GM23248 (cell line): ENCODE measurements around the gene POLR2J2. TPM values are rescaled to one million over a fixed set of nuclear protein-coding genes. Genes with fewer than 3 reads are reported as not detected.
"Not testable (repeated sequence)": the region's sequence is repeated elsewhere in the genome, so short reads cannot be mapped to it uniquely, and the experiment has no call there.

Source experiments
- DNase-seq: peaks from one replicate; pipeline ENCODE4 v3.0.0-alpha.2; 2015
- H2AFZ ChIP-seq: fragments of 200-600 bp; sonication (generic); 2 replicates; pipeline ENCODE4 v1.6.1; 2016; ENCODE audit warnings: antibody characterized with exemption
- H3F3A ChIP-seq: fragments of 200-600 bp; sonication (generic); 2 replicates; pipeline ENCODE4 v1.6.1; 2016; ENCODE audit warnings: mild to moderate bottlenecking, antibody characterized with exemption, mixed run types; ENCODE audit not compliant: insufficient read depth
- H3K27ac ChIP-seq: fragments of 200-600 bp; sonication (generic); 2 replicates; pipeline ENCODE4 v1.5.1; 2016; ENCODE audit warnings: mild to moderate bottlenecking
- H3K27me3 ChIP-seq: fragments of 200-600 bp; sonication (generic); replicated peaks from 2 replicates; pipeline ENCODE4 v1.6.1; 2016; ENCODE audit warnings: mild to moderate bottlenecking; ENCODE audit not compliant: insufficient read depth
- H3K36me3 ChIP-seq: fragments of 200-600 bp; sonication (generic); 2 replicates; pipeline ENCODE4 v1.6.1; 2016; ENCODE audit warnings: low read depth, mild to moderate bottlenecking
- H3K4me1 ChIP-seq: fragments of 200-600 bp; sonication (generic); 2 replicates; pipeline ENCODE4 v1.6.1; 2016; ENCODE audit warnings: mild to moderate bottlenecking; ENCODE audit not compliant: insufficient read depth
- H3K4me2 ChIP-seq: fragments of 200-600 bp; sonication (generic); one replicate; pipeline ENCODE4 v1.6.1; 2016; ENCODE audit warnings: mild to moderate bottlenecking; ENCODE audit not compliant: unreplicated experiment
- H3K4me3 ChIP-seq: fragments of 200-600 bp; sonication (generic); 2 replicates; pipeline ENCODE4 v1.5.1; 2016; ENCODE audit warnings: mild to moderate bottlenecking
- H3K79me2 ChIP-seq: fragments of 200-600 bp; sonication (generic); 2 replicates; pipeline ENCODE4 v1.6.1; 2016; ENCODE audit warnings: mild to moderate bottlenecking; ENCODE audit not compliant: insufficient read depth
- H3K9ac ChIP-seq: fragments of 200-600 bp; sonication (generic); 2 replicates; pipeline ENCODE4 v1.6.1; 2016; ENCODE audit warnings: mild to moderate bottlenecking
- H3K9me2 ChIP-seq: fragments of 200-600 bp; sonication (generic); 2 replicates; pipeline ENCODE4 v1.6.1; 2016; ENCODE audit warnings: mixed run types, mild to moderate bottlenecking, moderate library complexity; ENCODE audit not compliant: insufficient read depth
- H3K9me3 ChIP-seq: fragments of 200-600 bp; sonication (generic); one replicate; pipeline ENCODE4 v1.6.1; 2017; ENCODE audit warnings: low read depth
- H4K20me1 ChIP-seq: fragments of 200-600 bp; sonication (generic); 2 replicates; pipeline ENCODE4 v1.6.0; 2016; ENCODE audit not compliant: insufficient read depth
- WGBS, 2 experiments: methylation state at CpG; one replicate each; pipeline ENCODE4 v1.1.6; 2015 to 2017; ENCODE audit warnings: low lambda C conversion rate in 2 of 2, low coverage in 1 of 2; ENCODE audit errors: missing lambda C conversion rate in 2 of 2; 5-methylcytosine and 5-hydroxymethylcytosine counted together
- in situ Hi-C: fragments of 300-500 bp; cut with MboI; formaldehyde crosslinking; loops from 2 replicates; pipeline ENCODE4 v1.15.0; 2020
- polyA plus RNA-seq: library from polyadenylated mRNA; unstranded; fragments of >200 nt; fragmentation: Nextera tagmentation; extraction: Ambion mirVana; gene quantifications from 2 replicates; pipeline ENCODE4 v1.2.1, GENCODE V29; 2016
- total RNA-seq: library from RNA; depleted of rRNA; stranded (reverse); fragments of >200 nt; shearing (Covaris generic); gene quantifications from 2 replicates; pipeline ENCODE4 v1.2.3, GENCODE V29; 2014

The POLR2J2 gene
- total and polyA plus RNA-seq, 2 experiments from 2014 or later, result 0.43 to 2.0 TPM

DNA sequence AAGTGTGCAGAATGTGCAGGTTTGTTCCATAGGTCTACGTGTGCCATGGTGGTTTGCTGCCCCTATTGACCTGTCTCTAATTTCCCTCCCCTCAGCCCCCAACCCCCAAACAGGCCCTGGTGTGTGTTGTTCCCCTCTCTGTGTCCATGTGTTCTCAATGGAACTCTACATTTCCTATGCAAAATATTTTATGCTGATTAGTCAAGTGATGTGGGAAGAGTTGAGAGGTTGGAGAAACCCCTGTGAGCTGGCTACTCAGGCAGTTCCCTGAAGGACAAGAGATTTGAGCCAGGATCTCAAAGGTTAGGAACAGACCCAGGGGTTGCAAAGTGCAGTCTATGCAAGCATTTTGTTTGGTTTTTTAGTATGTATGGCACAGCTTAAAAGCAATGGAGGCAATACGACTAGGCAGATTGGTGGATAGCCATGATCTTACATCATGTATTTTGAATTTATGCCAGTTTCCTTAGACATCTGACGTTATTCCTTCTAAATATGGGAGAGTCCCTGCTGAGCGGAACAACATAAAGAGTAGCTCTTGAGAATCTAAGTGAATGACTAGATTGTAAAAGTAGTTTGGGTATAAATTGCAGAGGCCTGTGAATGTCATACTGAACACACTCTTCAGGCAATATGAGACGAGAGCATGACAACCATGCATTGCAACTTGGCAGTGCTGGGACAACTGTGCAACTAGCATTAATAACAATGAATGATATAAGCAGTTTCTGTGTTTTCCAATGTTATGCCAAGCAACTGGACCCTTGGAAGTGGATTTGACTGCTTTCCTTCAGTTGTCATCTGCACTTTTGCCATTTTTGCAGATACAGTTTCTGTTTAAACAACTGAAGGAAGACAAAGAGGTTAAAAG lies 26.4 kb upstream of the POLR2J2 start:
- H3K9ac ChIP-seq, in situ Hi-C loops, H3K79me2 ChIP-seq, DNase-seq, H3F3A ChIP-seq, H3K9me2 ChIP-seq, H2AFZ ChIP-seq, H3K9me3 ChIP-seq, H3K27me3 ChIP-seq, H3K4me2 ChIP-seq, H3K4me1 ChIP-seq, H3K36me3 ChIP-seq, H4K20me1 ChIP-seq, H3K4me3 ChIP-seq, H3K27ac ChIP-seq: not testable (repeated sequence)
- 35 to 39% methylated on average over 5 of the region's 5 CpGs for WGBS, 2 experiments

DNA sequence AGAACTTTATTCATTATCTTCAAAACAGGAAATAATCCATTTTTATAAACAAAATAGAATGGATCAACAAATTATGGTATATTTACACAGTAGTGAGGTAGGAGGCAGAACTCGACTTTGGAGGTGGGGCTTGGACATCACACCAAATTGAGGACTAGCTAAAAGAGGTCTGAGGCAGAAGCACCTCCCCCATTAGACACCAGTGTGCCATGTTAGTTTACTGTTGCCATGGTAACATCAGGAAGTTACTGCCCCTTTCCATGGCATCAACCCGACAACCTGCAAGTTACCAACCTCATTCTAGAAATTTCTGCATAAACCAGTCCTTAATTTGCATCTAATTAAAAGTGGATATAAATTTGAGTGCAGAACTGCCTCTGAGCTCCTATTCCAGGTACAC lies 24.5 kb upstream of the POLR2J2 start:
- H3K36me3 ChIP-seq, H3K4me3 ChIP-seq, H3K9ac ChIP-seq, H4K20me1 ChIP-seq, H3K79me2 ChIP-seq, H3K9me2 ChIP-seq, H3K27ac ChIP-seq, H3K4me2 ChIP-seq, H3F3A ChIP-seq, DNase-seq, in situ Hi-C loops, H2AFZ ChIP-seq, H3K9me3 ChIP-seq, H3K4me1 ChIP-seq: not testable (repeated sequence)
- H3K27me3 ChIP-seq, result peaks cover 13% of the 10 kb centered on the region
- WGBS, 2 experiments, result 13 to 31% methylated on average over 1 of the region's 2 CpGs

DNA sequence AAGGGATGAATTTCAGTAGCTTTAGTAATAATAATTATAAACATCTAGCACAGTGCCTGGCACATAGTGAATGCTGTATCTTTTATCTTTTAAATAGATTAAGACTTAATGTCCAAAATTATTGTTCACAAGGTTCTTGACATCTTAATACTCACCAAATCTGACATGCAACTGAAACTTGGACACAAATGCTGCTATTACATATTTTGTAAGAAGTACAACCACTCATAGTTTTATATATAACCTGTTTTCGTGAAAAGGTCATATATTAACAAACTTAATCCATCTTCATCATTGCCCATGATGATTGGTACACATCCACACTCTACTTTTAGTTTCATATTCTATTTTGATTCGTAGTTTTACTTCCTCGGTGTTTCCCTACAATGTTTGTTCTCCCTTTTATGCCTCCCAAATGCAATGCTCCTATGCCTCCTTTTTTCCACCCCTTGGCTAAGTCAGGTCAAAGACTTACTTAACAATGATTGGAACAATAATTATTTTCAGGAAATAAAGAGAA lies 23.6 kb upstream of the POLR2J2 start:
- H3K36me3 ChIP-seq, H3K9ac ChIP-seq, H3K4me2 ChIP-seq, H3K9me2 ChIP-seq, H4K20me1 ChIP-seq, H3K4me1 ChIP-seq, H3F3A ChIP-seq, H3K4me3 ChIP-seq, H3K27ac ChIP-seq, H3K79me2 ChIP-seq, H2AFZ ChIP-seq, in situ Hi-C loops, DNase-seq, H3K9me3 ChIP-seq: not testable (repeated sequence)
- peaks cover 13% of the 10 kb centered on the region for H3K27me3 ChIP-seq
- WGBS, 2 experiments, result 0 to 60% methylated on average over 1 to 3 of the region's 3 CpGs

DNA sequence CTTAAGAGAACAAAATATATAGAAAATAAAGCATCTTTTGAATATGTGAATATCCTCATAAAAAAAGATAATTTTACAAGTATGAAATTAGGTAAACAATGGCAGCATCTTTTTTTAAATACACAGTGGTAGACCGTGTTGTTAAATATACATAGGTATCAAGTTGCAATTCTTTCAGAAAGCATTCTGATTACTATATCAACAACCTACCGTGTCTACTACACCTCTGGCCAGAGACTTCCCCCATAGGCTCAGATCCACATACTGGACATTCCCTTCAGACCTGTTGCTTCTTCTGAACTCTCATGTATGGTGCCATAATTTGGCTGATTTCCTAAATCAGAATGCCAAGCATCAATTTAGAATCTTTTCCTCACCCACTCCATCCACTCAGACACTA lies 22.5 kb upstream of the POLR2J2 start:
- H3K27me3 ChIP-seq, result peaks cover 10% of the 10 kb centered on the region
- H3K9me3 ChIP-seq, in situ Hi-C loops, DNase-seq, H4K20me1 ChIP-seq, H3K9me2 ChIP-seq, H3K4me2 ChIP-seq, H3K4me1 ChIP-seq, H3K36me3 ChIP-seq, H3K79me2 ChIP-seq, H3K9ac ChIP-seq, H3F3A ChIP-seq, H3K27ac ChIP-seq, H3K4me3 ChIP-seq, H2AFZ ChIP-seq: not testable (repeated sequence)
- 44 to 51% methylated on average over 2 of the region's 2 CpGs for WGBS, 2 experiments

DNA sequence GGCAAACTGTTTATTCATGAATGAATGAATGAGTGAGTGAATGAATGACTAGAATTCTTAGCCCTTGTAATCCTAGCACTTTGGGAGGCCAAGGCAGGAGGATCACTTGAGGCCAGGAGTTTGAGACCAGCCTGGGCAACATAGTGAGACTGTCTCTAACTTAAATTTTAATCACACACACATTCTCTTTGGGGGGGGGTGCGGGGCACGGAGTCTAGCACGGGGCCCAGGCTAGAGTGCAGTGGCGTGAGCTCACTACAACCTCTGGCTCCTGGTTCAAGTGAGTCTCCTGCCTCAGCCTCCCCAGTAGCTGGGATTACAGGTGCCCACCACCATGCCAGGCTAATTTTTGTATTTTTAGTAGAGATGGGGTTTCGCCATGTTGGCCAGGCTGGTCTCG lies 19.1 kb upstream of the POLR2J2 start:
- H3K4me1 ChIP-seq, H3F3A ChIP-seq, H3K4me2 ChIP-seq, H3K27me3 ChIP-seq, H3K9me2 ChIP-seq, H3K27ac ChIP-seq, H3K79me2 ChIP-seq, H3K9ac ChIP-seq, H3K9me3 ChIP-seq, DNase-seq, H4K20me1 ChIP-seq, H2AFZ ChIP-seq, in situ Hi-C loops, H3K36me3 ChIP-seq, H3K4me3 ChIP-seq: not testable (repeated sequence)
- 86 to 100% methylated on average over 1 to 4 of the region's 6 CpGs for WGBS, 2 experiments

DNA sequence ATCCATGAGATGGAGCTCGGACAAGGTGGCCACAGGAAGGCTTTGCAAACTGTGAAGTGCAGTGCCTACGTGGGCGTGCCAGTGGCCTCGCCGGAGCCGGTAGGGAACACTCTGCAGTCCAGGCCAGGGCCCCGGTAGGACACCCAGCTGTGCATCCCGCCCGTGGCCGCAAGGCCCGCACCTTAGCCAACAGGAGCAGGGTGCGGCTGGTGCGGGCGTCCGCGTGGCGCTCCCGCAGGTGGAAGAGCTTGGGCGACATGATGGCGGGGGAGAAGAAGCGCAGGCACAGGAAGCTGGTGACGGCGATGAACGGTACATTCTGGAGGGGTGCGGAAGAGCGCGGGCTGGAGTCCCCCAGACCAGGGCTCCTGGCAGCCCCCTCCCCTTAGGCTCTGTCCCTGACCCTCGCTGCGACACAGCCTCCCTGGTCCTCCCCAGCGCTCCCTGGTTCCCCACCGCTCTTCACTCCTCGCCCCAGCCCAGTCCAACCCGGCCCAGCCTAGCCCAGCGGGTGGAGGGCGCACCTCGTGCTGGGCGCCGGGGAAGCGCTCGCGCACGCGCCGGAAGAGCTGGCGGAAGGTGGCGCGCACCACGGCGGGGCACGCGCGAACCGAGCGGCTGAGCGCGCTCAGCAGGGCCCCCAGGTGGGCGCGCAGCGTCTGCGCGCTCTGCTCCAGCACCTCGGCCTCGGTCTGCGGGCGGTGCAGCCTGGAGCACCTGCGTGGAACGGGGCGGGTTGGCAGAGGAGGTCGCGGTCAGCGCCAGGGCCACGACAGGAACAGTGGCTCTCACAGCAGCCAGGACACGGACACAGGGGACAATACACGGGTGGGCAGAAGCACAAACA lies 18.2 kb upstream of the POLR2J2 start:
- H3K79me2 ChIP-seq, H4K20me1 ChIP-seq, H3K9me3 ChIP-seq, DNase-seq, H3K4me1 ChIP-seq, H3K27me3 ChIP-seq, H3K27ac ChIP-seq, H2AFZ ChIP-seq, H3F3A ChIP-seq, H3K9ac ChIP-seq, H3K36me3 ChIP-seq, H3K9me2 ChIP-seq, H3K4me3 ChIP-seq, in situ Hi-C loops, H3K4me2 ChIP-seq: not testable (repeated sequence)
- WGBS, 2 experiments, result 100% methylated on average over 9 of the region's 74 CpGs; no CpG with 5 or more reads in 1 of the 2 experiments

DNA sequence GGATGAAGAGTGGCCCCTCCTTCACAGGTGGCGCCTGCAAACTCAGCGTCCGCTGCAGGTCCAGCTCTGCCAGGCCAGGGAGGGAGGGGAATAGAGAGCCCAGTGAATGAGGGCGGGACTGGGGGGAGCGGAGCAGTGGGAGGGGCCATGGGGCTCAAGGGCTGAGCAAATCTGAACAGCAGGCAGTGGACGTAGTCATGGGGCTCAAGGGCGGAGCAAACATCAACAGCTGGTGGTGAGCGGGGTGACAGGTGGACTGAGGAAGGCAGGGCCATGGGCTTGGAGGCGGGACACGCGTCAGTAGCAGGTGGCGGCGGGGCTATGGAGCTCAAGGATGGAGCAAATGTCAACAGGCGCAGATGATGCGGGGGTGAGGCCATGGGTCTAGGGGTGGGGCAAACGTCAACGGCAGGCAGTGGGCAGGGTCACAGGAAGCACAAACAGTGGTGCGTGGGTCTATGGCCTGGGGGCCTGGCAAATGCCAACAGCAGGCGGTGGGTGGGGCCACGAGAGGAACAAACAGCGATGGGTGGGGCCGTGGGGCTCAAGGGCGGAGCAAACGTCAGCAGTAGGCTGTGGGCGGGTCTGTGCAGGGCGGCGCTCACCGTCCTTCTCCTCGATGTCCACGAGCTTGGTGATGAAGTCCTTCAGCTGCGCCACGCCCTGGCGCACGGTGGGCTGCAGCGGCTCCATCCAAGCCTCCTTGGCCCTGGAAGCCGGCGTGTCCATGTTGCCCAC lies 17.0 kb upstream of the POLR2J2 start:
- in situ Hi-C loops, H3K9me3 ChIP-seq: not testable (repeated sequence)
- no CpG with 5 or more reads among the region's 37 CpGs for WGBS, 2 experiments

More for the DNA sequence above, 17.0 kb upstream of the POLR2J2 start:
- H3K79me2 ChIP-seq, H3K4me1 ChIP-seq, H4K20me1 ChIP-seq, H3K9ac ChIP-seq, H3K27ac ChIP-seq, H3K9me2 ChIP-seq, H3K36me3 ChIP-seq, H3K4me3 ChIP-seq, DNase-seq, H3K4me2 ChIP-seq, H3K27me3 ChIP-seq, H3F3A ChIP-seq, H2AFZ ChIP-seq: not testable (repeated sequence)
